Endometrium (tissue), 2 donors: ENCODE measurements around the gene KLF15.

Source experiments
- FAIRE-seq: peaks from 2 replicates; lab custom pipeline; 2012; peaks lifted over from hg19 to GRCh38; lab: Jason Lieb, UNC
- donor health status: control.
- donor health status: control.

KLF15 gene

DNA sequence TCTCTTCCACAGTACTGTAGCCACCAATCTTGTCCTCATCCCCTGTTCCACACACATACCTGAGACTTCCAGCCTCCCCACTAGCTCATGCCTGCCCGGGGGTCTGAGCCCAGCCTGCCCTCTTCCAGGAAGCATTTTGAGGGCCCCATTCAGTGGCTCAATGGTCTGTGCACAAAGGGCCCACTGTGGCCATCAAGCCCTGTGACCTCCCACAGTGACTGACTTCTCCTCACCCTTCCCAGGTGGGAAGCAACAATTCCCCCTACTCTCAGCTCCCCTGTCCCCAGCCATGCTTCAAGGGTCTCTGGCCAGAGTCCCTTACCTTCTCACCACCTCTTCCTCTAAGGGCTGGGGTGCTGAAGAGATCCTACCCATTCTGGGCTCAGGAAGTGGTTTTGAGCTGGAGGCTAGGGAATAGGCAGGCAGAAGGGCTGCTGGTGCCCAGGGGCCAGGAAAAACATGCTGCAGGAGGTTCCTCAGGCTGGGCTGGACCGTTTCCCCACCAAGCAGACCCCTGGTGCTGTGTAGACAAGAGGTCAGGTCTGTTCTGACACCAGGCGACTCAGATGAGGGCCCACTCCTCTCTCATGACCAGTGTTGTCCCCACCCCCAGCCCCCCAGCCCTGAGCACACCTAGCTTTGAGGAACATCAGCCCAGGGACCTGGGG lies 3.0 kb upstream of the KLF15 start:
- no peak for FAIRE-seq

DNA sequence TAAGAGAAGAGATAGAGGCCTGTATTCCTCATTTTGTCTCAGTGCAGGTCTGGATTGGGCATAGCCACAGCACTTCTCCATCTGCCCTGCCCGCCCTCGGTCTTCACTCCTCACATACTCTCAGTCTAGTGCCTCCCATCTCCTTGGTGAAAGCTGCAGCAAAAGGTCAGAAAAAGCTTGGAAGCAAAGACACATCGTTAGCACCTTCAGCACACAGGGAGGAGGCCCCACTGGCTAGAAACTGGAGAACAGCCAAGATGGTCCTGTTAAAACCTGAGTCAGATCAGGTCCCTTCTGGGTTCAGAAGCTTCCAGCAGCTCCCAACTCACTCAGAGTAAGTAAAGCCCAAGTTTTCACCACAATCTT lies 1.6 kb upstream of the KLF15 start:
- FAIRE-seq, result no peak

DNA sequence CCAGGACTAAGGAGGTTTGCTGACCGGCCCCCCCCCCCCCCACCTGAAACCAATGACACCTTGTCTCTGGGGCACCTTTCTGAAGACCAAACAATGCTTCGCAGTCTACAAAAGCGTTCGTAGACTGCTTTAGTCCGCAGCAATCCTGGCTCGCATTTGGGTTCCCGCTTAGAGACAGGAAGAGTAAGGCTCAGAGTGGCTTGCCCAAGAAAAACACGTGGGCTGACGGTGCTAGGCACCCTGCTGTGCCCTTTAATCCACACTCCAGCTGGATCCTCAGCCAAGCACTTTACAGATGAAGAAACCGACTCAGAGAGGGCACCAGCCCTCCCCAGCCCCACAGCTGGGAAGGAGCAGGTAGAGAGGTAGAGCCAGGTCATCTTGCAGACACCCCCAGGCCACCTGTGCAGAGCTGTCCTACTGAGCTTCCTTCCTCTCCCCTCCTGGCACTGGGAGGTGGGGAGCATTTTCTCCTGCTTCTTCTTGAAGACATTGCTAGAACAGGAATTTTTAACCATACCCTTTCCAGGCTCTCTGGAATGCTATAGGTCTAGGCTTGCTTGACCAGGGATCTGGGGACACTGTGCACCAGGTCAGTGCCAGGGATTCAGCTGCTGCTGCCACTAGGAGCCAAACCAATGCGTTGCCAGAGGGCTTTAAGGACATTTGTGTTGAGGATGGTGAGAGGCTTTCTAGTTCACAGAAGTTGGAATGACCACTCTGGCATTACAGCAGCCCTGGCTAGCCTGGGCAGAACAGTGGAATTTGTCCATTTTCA lies 1.0 kb upstream of the KLF15 start:
- FAIRE-seq, result no peak

DNA sequence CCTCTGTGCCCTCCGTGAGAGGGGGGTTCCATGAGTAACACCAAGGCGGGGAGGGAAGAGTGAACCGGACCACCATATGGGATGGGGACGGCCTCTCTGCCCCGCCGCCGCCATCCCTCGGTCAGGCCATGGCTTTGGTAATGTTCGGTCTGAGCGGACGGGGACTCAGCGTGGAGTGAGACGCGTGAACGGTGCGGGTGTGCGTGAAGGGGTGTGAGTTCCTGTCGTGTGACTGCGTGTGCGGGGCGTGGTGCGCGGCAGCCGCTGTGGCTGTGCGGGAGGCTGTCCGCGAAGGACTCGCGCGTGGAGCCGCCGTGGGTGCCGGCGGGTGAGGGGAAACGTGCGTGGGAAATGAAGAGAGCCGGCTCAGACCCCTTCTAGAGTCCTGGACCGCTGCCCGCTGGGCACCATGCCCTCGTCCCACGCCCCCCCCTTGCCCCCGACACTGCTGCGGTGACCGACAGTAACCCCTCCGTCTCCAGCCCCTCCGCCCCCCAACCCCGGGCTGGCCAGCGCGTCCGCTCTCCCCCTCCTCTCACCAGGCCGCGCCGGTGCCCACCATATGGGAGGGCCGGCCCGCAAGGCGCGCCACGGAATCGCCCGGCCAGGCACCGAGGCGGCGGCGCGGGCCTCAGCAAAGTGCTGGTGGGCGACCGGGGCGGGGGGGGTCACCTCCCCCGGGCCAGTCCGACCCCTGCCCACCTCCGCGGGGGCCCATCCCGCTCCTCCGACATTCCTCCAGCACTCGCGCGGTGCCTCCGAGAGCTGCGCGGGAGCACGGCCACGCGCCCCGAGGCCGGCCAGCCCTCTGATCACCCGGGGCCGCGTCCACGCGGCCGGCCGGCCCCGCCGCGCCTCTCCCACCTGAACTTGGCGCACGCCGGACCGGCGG lies 589 bp downstream of the KLF15 start:
- no peak for FAIRE-seq

DNA sequence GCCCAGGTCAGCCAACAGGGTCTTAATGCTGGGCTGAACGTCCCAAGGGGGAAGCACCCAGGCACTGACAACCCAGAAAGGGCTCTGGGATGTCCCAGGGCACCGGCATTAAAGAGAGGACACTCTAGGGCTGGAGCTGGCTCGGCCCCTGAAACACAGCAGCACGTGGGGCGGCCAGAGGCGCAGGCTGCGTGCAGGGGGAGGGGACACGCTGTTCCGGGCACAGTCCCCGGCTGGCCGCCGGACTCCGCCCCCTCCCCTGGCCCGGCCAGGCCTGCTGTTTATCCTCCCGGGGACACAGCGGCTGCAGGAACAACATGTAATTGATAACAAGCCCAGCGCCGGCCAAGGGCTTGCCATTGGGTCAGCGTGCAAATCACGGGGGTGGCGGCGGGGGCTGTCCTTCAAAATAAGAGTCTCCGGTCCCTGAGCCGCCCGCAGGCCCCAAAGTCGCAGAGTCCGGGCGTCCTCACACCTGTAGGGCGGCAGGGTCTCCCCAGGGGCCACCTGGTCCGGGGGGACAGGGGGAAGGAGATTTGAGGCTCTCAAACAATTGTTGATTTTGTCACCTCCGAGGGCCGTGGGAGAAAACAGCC lies 1.3 kb downstream of the KLF15 start:
- no peak for FAIRE-seq

DNA sequence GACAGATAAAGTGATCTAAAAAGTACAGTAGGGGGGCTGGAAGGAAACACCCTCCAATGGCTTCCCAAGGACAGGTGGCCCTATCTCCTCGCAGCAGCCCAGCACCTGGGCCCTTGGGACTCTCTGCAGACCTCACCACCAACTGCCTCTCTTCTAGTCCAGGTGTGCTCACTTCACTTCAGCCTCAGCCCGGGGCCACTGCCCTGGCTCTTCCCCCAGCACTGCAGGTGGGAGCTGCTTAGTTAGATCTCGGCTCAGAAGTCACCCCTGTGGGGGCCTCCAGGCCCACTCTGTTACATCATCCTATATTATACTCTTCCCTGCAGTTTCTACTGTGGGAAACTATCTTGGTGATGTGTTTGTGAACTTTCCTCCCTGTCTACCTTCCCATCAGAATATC lies 2.0 kb downstream of the KLF15 start:
- no peak for FAIRE-seq

DNA sequence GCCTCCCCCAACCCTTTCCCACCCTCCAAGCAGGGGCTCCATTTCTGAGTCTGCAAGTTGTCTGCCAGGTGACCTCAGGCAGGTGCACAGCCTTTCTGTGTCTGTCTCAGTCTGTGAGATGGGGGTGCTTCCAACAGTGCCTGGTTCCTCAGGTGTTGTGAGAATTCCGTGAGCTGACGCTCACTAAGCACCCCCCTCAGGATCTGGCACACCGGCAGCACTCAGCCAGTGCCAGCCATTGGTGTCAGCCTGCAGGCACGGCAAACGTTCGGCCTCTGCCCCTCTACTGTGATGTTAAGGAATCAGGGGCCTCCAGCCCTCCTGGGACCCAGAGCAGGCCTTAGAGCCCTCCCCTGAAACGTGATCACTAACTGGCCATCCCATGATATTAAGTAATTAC lies 2.4 kb downstream of the KLF15 start:
- no peak for FAIRE-seq

DNA sequence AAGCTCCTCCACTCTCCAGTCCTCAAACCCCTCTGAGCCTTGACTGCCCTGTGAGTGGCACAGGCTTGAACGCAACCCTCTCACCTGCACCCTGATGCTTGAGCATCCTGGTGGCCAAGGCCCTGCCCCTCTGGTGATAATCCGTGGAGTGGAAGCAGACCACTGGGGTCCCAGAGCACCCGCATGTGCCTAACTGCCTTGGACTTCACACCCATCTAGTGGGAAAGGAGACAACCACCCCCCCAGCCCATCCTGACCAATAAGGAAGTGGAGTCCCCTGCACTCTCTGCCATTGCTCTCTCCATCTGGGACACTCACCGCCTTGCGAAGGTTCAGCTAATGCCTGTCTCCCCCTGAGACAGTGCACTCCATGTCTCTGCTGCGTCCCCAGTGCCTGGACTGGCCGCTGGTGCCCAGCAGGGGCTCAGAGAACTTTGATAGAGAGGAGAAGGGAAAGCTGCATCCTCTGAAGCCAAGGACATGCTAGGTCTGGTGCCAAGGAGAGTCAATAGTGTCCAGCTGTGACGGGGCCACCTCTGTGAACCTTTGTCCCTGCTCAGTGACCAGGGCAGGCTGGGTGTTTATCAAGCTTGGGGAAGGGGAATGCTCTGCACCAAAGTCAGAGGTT lies 3.4 kb downstream of the KLF15 start:
- no peak for FAIRE-seq

DNA sequence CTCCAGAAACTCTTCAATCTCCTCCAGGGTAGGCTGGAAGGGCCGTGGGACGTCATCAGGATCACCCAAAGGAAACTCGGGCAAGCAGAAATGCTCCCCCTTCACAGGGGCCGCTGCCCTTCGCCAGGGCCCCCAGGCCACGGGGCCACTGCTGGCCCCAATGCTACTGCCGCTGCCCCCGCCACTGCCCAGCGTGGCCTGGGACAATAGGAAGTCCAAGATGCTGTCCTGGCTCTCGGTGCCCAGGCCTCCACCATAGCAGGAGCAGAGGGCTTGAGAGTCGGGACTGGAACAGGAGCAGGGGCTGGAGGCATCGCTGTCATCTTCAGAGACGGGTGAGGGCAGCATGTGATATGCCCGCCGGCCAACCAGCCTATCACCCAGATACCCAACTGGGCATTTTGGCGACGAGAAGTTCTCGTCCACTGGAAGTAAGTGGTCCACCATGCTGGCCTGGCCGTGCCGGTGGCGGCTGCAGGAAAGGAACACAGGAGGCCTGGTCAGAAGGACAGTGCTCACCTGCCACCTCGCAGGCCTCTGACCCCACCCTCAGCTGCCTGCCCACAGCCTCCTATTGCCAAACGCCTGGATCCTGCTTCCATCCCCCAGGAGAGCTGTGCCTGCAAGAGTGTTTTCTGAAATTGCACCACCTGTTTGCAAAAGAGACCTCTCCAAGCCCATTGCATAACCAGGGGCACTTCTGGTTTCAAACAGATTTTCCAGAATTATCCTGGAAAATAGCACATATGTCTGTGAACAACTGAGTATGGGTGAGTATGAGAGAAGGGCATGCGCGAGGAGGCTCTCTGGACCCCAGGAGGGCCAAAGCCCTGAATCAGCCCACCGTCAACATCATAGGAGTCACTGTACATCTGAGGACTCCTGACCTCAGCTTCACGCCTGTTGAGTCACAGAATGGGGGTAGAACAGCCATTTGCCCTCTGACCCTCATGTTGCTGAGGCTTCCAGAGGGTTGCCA lies 4.4 kb downstream of the KLF15 start:
- no peak for FAIRE-seq

DNA sequence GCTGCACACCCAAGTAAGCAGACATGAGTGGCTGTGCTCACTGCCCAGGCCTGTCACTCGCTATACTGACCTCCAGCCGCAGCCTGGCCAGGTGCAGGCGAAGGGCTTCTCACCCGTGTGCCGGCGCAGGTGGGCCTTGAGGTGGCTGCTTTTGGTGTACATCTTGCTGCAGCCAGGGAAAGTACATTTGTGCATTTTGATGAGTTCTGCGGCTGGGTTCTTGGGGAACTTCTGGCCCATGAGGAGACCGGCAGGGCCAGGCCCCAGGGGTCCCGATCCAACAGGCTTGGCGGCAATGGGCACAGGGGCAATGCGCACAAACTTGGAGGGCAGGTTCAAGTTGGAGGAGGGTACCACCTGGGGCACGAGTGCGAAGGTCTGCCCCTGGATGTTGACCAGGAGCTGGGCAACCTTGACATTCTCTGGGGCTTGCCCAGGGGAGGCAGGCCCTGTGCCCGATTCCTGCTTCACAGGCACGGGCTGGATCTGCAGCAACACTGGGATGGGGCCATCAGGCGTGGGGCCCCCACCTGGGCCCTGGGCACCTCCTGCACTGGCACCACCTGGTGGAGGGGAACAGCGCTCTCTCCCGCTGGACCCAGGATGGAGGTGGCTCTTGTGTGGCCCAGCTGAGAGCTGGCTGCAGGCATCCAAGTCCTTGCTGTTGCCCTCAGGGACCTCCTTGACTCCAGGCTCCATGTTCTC lies 5.3 kb downstream of the KLF15 start:
- FAIRE-seq, result no peak

DNA sequence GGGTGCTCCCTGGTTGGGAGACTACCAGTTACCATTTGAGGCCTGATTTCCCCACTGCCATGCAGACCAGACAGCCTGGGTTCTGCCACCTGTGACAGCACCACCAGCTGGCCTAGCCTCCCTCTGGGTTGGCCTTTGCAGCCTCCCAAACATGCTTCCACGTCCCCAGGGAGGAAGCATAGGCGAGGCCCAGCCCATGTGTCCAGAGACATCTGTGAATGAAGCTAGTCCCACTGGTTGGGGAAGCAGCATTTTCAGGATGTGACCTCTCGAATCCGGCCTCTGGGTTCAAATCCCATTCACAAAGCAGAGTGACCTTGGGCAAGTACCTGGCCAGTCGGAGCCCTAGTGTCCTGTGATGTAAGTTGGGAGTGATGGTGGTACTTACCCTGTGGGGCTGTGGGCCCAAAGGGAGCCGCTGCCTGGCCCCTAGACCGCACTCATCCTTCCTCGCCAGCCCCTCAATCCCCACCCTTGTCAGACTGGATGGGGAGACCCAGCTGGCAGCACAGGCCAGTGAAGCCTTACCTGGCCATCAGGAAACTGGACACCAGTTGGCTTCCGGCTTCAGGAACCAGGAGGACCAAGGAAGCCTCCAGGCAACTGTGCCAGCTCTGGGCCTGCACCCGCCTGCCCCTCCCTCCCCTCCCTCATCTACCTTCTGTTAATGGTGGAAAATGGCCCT lies 6.0 kb downstream of the KLF15 start:
- FAIRE-seq, result no peak

DNA sequence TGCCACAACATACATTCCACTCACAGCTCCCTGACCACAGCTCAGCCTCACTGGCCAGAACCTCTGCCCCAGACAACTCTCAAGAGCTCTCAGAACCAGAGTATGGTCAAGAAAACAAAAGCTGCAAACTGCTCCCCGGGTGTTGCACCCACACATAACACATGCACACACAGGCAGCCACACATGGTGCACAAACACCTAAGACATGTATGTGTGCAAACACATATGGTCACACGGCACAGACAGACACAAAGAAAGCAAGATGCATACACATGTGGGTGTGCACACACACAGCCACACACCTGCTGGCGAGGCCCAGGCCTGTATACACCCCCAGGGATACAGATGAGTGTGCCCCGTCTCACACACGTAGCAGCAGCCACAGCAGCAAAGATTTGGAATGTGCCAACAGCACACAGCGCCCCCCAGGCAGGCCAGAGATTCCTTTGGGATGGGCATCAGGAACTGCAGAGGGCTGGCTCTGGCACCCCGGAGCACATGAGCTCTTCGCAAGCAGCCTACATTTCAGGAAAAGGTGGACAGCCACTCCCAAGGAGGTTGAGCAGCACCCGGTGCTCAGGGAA lies 6.6 kb downstream of the KLF15 start:
- FAIRE-seq, result no peak

DNA sequence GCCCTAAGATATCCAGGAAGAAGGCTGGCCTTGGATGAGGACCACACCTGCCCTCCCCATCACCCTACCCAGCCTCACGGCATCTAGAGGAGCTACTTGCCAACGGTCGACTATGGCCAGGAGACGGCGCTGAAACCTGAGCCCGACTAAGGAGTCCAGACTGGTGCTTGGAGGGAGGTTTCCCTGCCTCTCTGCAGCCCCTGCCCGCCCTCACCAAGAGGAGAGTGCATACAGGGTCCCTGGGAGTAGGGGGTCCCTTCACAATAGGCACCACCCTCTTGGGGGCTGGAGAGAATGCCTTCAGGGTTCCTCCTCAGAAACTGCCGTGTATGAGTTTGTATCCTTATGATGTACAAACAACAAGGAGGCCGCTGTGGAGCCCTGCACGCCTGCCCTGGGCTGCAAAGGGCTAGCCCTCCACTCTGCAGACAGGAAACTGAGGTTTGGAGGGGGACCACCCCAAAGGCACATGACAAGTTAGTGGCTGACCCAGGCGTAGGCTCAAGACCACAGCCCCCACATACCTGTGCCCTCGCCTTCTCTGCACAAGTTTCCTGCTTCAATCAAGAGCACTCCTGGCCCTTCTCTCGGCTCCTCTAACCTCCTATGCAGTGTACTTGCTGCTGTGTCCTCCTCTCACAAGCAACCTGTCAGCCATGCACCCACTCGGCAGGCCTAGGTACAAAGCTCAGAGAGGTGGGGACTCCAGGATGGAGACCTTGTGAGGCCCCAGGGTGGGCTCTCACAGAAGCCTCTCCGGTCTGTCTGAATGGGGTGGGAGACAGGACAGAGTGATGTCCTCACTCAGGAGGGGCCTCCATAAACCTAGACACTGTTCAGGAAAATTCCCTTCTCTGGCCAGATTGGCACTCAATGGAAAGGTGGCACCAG lies 7.4 kb downstream of the KLF15 start:
- no peak for FAIRE-seq

DNA sequence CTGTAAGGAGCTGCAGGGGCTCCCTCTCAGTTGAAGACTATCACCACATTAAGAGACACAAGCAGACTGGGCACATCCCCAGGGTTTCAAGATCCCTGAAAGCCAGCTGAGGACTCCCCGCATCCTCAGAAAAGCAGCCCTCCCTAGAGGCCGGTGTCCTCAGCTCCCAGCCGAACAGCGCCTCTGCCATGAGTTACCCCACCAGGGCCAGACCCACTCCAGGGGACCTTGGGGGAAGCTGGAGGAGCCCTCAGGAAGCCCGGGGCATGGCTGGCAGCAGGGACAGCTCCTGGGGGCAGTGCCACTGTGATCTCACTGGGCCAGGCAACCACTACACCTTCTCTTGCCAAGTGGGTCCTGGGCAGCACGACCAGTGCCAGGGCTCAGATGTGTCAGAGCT lies 8.1 kb downstream of the KLF15 start:
- FAIRE-seq, result no peak

DNA sequence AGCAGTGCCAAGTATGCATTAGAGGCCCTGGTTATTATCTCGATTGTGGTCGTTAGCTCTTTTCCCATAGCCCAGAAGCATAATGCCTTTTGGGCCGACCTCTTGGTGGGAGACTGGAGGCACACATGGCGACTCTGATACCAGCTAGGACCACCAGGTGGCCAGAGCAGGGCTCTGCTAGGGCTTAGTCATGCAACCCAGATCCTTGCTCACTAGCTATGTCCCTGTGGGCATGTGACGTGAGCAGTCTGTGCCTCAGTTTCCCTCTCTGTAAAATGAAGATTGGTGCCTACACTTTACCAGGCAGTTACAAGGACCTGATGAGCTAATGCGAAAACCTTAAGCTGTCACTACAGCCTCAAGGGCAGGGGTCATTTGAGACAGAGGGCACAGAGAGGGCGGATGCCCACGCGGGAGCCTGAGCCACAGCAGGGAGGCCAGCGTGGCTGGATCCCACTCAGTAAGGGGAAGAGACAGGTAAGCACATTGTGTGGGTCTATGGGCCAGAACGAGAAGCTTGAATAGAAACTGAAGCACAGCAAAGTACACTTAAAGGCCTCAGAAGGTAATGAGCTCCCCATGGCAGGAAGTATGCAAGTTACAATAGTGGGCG lies 8.8 kb downstream of the KLF15 start:
- no peak for FAIRE-seq

DNA sequence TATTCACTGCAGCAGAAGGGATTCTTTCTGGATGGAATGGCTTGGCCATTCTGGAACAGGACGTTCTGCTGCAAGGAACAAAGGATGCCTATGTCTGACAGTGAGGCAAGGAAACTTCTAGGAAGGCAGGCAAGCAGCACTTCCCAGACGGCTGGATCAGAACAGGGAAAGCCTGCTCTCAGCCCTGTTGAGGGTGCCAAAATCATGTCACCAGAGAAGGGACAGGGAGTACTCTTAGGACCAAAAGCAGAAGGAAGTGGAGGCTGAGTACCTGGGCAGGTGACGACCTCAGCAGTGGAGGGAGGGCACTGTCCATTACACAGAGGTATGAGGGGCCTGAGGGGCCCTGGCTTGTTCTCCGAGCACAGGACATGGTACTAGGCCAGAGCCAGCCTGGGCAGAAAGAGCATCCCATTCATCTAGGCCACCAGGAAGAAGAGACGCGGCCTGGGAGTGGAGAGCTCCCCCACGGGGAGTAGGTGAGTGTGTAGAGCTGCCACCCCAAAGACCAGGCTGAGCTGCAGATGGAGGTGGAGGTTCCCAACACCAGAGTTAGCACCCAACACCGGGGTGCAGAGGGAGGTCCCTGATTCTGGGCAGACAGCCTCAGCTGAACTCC lies 9.6 kb downstream of the KLF15 start:
- FAIRE-seq, result no peak

DNA sequence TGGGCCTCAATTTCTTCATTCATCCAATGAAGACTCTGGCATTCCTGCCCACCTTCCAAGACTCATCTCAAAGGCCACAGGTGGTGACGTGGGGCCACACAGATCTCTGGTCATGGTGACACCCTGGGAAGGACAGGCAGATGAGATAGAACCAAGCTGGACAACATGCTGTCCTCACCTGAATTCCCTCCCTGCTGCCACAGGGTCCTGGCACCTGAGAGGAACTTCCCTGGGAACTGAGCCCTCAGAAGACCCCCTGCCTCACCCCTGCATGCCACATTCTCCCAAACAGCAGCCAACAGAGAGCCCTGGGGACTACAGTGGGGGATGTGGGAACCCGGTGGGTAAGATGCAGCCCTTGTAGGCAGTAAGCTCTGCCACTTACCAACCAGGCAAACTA lies 10.7 kb downstream of the KLF15 start:
- FAIRE-seq, result no peak
